Brain microvascular endothelial cell (primary cell): Measurements from ENCODE around the gene NCS1.

Experiments used
- DNase-seq: peaks from one replicate; pipeline ENCODE4 v3.0.0-alpha.2; 2020
- H3K27ac ChIP-seq: fragments of 250-450 bp; sonication (Bioruptor Pico); 2 replicates; pipeline ENCODE4 v1.5.1; 2020; ENCODE audit warnings: mild to moderate bottlenecking, moderate library complexity
- H3K27me3 ChIP-seq: fragments of 250-450 bp; sonication (Bioruptor Pico); replicated peaks from 2 replicates; pipeline ENCODE4 v1.5.1; 2020; ENCODE audit warnings: mild to moderate bottlenecking
- H3K36me3 ChIP-seq: fragments of 250-450 bp; sonication (Bioruptor Pico); replicated peaks from 2 replicates; pipeline ENCODE4 v1.5.1; 2020; ENCODE audit warnings: mild to moderate bottlenecking
- H3K4me3 ChIP-seq: 2 replicates; pipeline ENCODE4 v1.5.1; 2011; ENCODE audit warnings: low read depth, mild to moderate bottlenecking, control low read depth, low read length, moderate library complexity
- in situ Hi-C: cut with HindIII; loops from 2 replicates; pipeline ENCODE4 v1.10.0; 2017; ENCODE audit warnings: low sequenced_read_pairs, low pct_ligation_motif_present
- TF ChIP-seq, protein P1 (sequence below): IDR thresholded peaks from 2 replicates; pipeline ENCODE4 v1.5.1; 2011; ENCODE audit warnings: low read depth, mild to moderate bottlenecking, moderate library complexity, low read length, control low read depth, inconsistent platforms; ENCODE audit errors: missing control alignments

NCS1 gene

DNA sequence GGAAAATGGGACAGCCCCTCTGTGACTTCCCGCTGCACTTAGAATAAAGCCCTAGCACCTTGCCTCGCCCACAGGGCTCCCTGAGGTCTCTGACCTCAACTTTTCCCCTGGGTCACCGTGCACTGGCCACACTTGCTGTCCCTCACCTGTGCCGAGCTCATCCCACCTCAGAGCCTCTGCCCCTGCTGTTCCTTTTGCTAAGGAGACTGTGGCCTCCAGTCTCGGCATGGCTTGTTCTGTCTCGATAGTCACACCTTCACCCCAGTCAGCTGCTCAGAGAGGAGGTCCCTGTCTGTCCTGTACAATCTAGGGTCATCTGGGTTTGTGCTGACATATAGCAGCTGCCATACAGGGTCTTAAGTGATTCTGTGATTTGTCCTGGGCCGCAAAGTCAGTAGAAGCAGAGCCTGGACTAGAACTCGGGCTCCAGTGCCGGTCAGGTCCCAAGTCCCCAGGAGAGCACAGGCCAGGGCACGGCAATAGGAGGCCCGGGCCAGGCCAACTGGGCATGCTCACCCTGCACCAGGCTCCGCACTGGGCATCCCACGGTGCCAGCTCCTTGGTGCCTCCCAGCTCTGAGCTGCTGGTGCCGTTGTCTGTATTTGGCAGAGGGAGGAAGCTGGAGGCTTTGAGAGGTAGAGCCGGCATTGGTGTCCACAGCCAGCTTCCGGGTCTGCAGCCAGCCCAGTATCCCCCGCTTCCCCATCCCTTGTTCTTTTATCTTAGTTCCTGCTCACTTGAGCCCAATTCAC, 35.2 kb downstream of the NCS1 start:
- Histone ChIP-seq H3K27ac (no peak overlapping the region), H3K4me3 (no peak overlapping the region), H3K36me3 (no peaks in the 10 kb centered on the region), H3K27me3 (no peaks in the 10 kb centered on the region)
- TF ChIP-seq, protein P1, sequence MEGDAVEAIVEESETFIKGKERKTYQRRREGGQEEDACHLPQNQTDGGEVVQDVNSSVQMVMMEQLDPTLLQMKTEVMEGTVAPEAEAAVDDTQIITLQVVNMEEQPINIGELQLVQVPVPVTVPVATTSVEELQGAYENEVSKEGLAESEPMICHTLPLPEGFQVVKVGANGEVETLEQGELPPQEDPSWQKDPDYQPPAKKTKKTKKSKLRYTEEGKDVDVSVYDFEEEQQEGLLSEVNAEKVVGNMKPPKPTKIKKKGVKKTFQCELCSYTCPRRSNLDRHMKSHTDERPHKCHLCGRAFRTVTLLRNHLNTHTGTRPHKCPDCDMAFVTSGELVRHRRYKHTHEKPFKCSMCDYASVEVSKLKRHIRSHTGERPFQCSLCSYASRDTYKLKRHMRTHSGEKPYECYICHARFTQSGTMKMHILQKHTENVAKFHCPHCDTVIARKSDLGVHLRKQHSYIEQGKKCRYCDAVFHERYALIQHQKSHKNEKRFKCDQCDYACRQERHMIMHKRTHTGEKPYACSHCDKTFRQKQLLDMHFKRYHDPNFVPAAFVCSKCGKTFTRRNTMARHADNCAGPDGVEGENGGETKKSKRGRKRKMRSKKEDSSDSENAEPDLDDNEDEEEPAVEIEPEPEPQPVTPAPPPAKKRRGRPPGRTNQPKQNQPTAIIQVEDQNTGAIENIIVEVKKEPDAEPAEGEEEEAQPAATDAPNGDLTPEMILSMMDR, result no peak
- DNase-seq, result no peak
- in situ Hi-C loops, result no loop called here

DNA sequence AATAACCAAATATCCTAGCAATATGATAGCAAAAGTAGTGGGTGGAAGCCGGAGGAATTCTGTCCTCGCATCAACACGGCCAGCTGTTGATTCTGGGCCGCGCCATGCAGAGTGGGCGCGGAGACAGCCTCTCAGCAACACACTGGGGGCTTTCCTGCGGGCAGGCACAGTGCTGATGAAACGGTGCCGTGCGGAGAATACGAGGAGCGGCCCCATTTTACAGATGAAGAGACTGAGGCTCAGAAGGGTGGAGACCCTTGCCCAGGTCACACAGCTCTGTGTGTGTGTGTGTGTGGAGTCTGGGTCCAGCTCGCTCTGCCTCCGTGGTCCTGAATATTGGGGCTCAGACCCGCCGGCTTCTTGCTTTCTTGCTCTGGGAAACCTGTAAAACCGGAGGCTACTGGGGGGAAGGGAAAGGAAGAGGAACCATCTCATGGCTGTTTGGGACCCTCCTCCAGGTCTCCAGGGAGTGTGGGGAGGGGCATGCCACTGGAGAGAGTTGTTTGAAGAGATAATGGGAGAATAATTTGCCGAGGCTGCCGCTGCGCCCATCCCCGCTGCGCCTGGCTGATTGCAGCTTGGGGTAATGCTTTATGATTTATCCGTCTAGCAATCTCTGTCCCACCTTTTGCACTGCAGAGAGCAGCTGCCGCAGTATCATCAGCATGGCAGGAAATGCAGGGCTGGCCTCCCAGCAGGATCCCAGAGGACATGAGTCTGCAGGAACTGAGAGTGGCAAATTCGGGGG, 36.6 kb downstream of the NCS1 start:
- no peaks in the 10 kb centered on the region for H3K27me3 ChIP-seq
- H3K27ac ChIP-seq, result no peak overlapping the region
- TF ChIP-seq, protein P1, result no peak
- in situ Hi-C loops, result no loop called here
- no peak for DNase-seq
- no peak overlapping the region for H3K4me3 ChIP-seq
- H3K36me3 ChIP-seq, result no peaks in the 10 kb centered on the region

DNA sequence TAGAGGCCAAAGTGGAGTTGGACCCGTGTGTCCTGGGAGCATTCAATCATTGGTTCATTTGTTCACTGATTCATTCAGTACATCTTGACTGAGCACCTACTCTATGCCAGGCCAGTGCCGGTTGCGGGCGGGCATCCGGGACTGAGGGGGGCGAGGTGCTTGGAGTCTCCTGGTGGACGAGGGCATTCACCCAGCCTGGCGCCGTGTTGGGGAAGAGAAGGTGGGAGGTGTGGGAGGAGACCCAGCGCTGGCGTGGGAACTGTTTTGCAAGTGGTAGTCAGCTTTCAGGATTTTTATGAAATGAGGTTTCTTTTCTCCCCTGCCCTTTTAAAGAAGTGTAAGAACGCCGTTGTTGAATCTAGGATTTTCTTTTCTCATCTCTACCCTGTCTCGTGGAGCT, 37.2 kb downstream of the NCS1 start:
- TF ChIP-seq, protein P1, result no peak
- H3K4me3 ChIP-seq, result no peak overlapping the region

DNA sequence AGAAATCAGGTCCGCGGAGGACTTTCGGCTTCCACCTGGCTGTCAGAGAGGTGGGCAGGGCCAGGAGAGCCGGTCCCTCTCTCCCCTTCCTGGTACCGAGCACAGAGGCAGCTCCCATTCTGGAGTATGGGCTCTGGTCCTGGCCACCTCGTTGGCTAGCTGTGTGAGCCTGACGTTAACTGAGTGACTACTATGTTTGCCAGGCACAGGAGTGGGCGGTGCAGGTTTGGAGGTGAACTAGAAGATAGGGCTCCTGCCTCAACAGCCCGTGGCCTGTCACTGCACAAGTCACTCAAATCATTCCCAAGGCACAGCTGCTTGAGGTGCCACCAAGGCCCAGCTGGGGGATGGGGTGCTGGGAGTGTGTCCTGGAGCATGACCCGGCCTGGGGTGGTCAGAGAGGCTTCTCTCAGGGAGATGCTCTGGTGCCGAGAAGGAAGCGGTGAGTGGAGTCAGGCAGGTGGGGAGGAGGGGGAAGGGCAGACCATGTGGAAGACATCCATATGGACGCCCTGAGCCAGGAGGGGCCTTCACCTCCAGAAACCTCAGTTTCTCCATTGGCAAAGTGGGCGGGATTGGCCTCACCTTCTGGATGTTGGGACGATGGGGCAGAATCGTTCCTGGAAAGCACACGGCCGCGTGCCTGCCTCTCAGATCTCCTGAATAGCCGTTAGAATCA, 39.5 kb downstream of the NCS1 start:
- DNase-seq, result no peak
- TF ChIP-seq, protein P1, result no peak
- in situ Hi-C loops, result no loop called here
- no peaks in the 10 kb centered on the region for H3K27me3 ChIP-seq
- no peak overlapping the region for H3K27ac ChIP-seq
- H3K36me3 ChIP-seq, result no peaks in the 10 kb centered on the region
- no peak overlapping the region for H3K4me3 ChIP-seq

More for the DNA sequence above, 37.2 kb downstream of the NCS1 start:
- DNase-seq, result no peak
- in situ Hi-C loops, result no loop called here
- Histone ChIP-seq H3K27ac (no peak overlapping the region), H3K27me3 (no peaks in the 10 kb centered on the region), H3K36me3 (no peaks in the 10 kb centered on the region)

DNA sequence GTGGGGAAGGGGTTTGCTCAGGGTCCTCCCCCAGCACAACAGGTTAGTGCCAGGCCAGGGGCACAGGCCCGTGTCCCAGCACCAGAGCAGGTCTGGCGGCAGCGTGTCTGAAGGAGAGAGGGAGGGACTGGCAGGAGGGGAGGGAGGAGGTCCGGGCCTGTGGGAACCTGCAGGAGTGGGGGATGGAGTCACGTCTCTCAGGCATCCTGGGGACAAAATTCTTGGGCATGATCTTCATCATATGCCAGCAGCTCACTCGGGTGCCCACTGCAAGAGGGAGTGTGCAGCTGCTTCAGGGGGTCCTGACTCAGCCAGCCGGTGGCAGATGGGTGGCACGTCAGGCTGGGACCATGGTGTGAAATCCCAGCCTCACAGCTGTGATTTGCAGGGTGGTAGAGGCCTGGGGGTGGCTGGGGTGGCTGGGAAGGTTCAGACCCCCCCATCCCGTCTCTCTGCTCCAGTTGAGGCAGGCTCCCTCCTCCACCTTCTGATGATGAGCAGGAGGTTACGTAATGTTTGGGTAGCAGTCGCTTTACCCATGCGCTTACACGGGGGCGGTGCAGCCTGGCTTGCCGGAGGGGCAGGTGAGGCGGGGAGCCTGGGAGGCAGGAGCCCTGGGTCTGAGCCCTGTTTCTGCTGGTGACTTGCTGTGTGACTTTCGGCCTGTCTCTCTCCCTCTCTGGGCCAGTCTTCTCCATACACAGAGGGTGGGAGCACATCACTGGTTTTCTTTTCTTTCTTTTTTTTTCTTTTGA, 40.5 kb downstream of the NCS1 start:
- Histone ChIP-seq H3K36me3 (no peaks in the 10 kb centered on the region), H3K27ac (no peak overlapping the region), H3K27me3 (no peaks in the 10 kb centered on the region), H3K4me3 (no peak overlapping the region)
- TF ChIP-seq, protein P1, result no peak
- in situ Hi-C loops, result no loop called here
- DNase-seq, result no peak
